Measurements from ENCODE around the gene LRRC8E.

Gene LRRC8E

DNA sequence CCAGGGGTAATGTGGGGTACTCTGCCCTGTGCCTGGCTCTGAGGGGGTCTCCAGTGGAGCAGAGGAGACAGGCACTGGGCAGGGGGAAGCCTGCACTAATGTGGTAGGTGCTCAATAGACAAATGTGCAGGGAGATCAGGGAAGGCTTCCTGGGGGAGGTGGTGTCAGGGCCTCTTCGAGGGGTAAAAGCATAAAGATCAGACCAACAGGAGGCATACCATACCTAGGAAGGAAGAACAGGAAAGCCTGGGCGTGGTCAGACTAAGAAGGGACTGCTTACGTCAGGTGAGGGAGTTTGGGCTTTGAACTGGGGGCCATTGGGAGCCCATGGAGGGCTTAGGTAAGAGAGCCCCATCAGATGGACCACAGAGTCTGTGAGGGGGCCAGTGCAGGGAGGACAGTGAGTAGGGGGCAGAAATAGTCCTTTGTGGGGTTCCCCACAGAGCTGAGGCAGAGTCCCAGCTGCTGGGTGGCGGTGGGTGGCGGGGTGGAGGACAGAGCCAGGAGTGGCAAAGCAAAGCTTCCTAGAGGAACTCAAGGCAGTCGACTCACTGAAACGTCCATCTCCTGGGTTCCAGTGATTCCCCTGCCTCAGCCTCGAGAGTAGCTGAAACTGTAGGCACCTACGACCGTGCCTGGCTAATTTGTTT, 22.9 kb upstream of the LRRC8E start:
- no peak for DNase-seq (ENCODE audit: extremely low read depth, low read depth)
- no peak for TF ChIP-seq CTCF (IDR thresholded peaks at IDR 0.05; ENCODE audit: low read depth, low read length)

DNA sequence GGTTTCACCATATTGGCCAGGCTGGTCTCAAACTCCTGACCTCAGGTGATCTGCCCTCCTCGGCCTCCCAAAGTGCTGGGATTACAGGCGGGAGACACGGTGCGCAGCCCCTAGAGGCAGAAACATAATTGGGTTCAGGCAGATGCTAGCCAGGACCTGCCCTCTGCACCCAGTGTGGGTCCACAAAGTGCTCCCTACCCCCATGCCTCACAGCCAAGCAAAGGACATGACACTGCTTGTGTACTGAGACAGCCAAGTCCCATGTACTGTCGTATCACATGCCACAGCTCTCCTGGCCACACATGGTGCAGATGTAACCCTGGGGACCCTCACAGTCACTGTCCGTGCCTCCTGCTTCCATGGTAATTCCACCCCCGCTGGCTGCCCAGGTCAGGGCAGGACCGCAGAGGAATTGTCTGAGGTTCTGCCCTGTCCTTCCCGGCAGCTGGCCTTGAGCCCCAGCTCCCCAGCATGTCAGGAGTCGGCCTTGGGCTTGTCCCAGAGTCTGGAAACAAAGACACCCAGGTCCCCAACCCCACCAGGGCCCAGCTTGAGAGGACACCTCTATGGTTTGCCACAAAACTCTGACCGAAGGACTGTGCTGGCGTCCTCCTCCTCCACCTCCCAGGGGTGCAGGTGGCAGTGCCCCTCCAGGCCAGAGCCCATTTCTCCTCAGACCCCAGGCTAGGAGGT, 21.8 kb upstream of the LRRC8E start:
- no peak for TF ChIP-seq CTCF (IDR thresholded peaks at IDR 0.05; ENCODE audit: low read depth, low read length)
- no peak for DNase-seq (ENCODE audit: extremely low read depth, low read depth)

DNA sequence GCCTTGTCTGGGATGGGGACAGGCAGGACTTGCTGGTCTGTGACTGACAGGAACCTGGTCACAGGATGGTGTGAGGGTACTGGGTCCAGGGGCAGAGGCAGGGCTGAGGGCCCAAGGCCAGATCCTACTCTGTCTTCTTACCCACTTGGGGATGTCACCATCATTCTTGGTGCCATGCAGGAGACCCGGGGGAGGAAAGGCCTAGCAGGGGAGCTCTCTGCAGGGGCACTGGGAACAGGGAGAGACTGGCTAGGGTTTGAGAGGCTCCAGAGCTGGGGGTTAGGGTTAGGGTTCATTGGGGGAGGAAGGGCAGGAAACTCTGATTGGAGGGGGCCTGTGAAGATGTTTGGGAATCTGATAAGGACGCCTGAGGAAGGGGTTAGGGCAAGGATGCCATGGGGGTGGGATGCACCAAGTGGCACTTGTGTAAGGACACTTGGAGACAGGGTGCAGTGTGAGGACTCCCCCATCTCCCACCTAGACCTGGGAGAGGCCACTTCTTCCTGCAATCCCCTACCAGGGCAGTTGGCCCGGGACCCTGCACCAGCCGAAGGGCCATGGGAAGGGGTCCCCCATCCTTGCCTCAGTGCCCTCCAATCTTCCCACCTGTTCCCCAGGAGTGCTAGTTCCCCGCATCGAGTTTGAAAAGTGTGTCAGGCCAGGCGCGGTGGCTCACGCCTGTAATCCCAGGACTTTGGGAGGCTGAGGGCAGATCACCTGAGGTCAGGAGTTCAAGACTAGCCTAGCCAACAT, 21.0 kb upstream of the LRRC8E start:
- no peak for TF ChIP-seq CTCF (IDR thresholded peaks at IDR 0.05; ENCODE audit: low read depth, low read length)
- no peak for DNase-seq (ENCODE audit: extremely low read depth, low read depth)

GRCh38 chr19:7868326-7868670, 20.0 kb upstream of the LRRC8E start:
- DNase-seq (ENCODE audit: extremely low read depth, low read depth) = no peak
- TF ChIP-seq CTCF (IDR thresholded peaks at IDR 0.05; ENCODE audit: low read depth, low read length) = no peak

GRCh38 chr19:7868671-7869452, 19.4 kb upstream of the LRRC8E start:
- no peak for DNase-seq (ENCODE audit: extremely low read depth, low read depth)
- peak; percentile 25 for TF ChIP-seq CTCF (IDR thresholded peaks at IDR 0.05; ENCODE audit: low read depth, low read length)

DNA sequence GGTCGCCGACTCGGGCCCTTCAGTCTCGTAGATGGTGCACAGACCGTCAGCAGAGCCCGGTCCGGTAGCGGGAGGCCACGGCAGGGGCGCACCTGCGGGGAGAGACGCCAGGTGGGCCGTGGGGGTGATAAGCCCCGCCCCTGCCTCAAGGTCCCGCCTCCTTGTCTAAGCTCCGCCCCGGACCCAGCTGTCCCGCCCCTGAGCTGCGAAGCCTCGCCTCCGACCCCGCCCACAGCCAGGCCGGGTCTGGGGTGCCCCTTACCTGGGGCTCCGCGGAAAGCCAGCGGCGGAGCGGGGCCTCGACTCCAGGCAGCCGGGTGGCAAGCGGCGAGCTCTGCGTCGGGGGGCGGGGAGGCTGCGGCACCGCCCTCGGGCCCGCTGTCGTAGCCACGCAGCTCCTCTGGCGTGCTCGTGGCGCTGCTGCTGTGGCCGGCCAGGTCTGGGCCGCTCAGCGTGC, 18.8 kb upstream of the LRRC8E start:
- DNase-seq (ENCODE audit: extremely low read depth, low read depth) = no peak
- no peak for TF ChIP-seq CTCF (IDR thresholded peaks at IDR 0.05; ENCODE audit: low read depth, low read length)

Data from AG09319 (cell line).